ENCODE measurements around the gene GNA12.

GNA12 gene

DNA sequence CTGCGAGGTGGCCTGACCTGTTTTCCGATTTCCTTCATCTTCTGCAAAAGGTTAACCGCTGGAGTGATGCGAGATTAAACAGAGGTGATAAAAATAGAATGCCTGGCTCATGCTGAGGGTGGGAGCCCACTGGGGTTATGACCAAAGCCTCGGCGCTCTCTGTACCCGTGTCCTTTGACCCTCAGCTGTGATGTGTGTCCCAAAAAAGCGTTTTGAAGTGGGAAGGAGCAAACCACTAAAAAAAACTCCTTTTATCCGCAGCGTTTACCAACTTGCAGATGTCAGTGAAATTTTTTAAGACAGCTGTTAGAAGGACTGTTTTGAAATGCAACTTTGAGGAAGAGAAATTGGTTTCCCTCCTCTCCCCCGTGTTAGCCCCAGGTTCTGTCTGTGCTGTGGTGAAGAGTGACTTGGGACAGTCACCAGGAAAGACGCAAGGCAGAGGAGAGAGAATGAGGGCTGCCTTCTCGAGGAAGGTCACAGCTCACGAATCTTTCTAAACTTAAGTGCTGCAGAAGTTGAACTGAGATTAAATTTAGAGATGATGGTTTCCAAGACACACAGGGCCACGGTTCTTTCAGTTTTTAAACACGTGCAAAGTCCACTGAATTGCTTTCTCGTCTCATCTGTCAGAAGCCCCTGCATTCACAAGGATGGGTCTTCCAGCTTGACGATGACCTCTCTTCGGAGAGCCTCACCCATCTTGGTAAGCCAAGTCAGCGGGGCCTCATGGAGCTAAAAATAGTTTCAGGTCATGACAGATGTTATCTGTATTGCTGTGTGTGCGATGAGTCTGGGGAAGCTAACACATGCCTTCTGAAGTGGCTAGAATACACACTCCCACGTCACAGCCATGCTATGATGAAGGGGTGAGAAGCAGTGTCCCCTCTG, 128.5 kb downstream of the GNA12 start:
- peaks cover 63% of the 10 kb centered on the region for H3K4me1 Mint-ChIP-seq
- TF ChIP-seq, protein P1, sequence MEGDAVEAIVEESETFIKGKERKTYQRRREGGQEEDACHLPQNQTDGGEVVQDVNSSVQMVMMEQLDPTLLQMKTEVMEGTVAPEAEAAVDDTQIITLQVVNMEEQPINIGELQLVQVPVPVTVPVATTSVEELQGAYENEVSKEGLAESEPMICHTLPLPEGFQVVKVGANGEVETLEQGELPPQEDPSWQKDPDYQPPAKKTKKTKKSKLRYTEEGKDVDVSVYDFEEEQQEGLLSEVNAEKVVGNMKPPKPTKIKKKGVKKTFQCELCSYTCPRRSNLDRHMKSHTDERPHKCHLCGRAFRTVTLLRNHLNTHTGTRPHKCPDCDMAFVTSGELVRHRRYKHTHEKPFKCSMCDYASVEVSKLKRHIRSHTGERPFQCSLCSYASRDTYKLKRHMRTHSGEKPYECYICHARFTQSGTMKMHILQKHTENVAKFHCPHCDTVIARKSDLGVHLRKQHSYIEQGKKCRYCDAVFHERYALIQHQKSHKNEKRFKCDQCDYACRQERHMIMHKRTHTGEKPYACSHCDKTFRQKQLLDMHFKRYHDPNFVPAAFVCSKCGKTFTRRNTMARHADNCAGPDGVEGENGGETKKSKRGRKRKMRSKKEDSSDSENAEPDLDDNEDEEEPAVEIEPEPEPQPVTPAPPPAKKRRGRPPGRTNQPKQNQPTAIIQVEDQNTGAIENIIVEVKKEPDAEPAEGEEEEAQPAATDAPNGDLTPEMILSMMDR (IDR thresholded peaks at IDR 0.05; ENCODE audit: unreplicated experiment in 3 of 3): no peak
- H3K36me3 Mint-ChIP-seq (ENCODE audit: low read depth): peaks cover 27% of the 10 kb centered on the region
- peak overlapping the region; percentile 66 to 82 (median 77) for H3K27ac Mint-ChIP-seq
- H3K9me3 Mint-ChIP-seq: no peaks in the 10 kb centered on the region
- peaks cover 3% of the 10 kb centered on the region for H3K27me3 Mint-ChIP-seq (ENCODE audit: low read depth)
- H3K4me3 Mint-ChIP-seq: peak overlapping the region; percentile 17 to 56 (median 22)

DNA sequence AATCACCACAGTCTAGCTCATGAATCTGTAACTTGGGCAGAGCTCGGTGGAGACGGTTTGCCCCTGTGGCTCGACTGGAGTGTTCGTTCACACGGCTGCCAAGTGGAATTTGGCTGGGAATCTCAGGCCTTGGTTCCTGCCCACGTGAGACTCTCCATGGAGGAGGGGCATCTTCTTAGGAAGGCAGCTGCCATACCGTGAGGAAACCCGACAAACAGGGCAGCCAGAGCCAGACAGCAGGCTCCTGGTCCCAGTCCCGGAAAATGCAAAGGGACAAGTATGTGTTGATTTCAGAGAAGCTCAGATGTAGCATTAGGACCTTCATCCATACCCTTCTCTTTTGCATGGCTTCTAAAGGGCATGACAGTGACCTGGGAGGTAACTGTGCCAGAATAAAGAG, 129.5 kb downstream of the GNA12 start:
- H3K36me3 Mint-ChIP-seq (ENCODE audit: low read depth): peaks cover 22% of the 10 kb centered on the region
- TF ChIP-seq, protein P1 (IDR thresholded peaks at IDR 0.05; ENCODE audit: unreplicated experiment in 3 of 3): no peak
- peak overlapping the region in 1 of 3 experiments; percentile 14 for H3K4me3 Mint-ChIP-seq
- peak overlapping the region; percentile 40 to 82 (median 52) for H3K27ac Mint-ChIP-seq
- H3K4me1 Mint-ChIP-seq: peaks cover 63% of the 10 kb centered on the region
- H3K9me3 Mint-ChIP-seq: no peaks in the 10 kb centered on the region
- H3K27me3 Mint-ChIP-seq (ENCODE audit: low read depth): peaks cover 7% of the 10 kb centered on the region

DNA sequence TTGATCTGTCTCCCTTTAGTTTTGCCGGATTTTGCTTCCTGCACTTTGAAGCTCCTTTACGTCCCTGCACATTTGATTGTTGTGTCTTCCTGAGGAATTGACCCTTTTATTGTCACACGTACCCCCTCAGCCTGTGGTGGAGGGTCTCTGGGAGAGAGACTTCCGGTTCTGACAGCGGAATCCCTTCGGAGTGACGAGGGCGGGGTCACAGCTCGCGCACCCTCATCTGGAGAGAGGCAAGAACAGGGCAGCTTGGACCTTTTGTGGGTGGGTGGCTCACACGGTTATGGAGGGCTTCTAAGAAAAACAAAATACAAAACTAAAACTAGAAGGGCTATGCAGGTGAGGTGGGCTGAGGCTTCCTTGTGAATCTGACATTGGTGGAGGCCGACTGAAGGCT, 130.1 kb downstream of the GNA12 start:
- peaks cover 59% of the 10 kb centered on the region for H3K4me1 Mint-ChIP-seq
- peak overlapping the region; percentile 52 to 82 (median 73) for H3K27ac Mint-ChIP-seq
- H3K36me3 Mint-ChIP-seq (ENCODE audit: low read depth): peaks cover 22% of the 10 kb centered on the region
- TF ChIP-seq, protein P1 (IDR thresholded peaks at IDR 0.05; ENCODE audit: unreplicated experiment in 3 of 3): no peak
- H3K9me3 Mint-ChIP-seq: no peaks in the 10 kb centered on the region
- peaks cover 7% of the 10 kb centered on the region for H3K27me3 Mint-ChIP-seq (ENCODE audit: low read depth)
- H3K4me3 Mint-ChIP-seq: no peak overlapping the region

DNA sequence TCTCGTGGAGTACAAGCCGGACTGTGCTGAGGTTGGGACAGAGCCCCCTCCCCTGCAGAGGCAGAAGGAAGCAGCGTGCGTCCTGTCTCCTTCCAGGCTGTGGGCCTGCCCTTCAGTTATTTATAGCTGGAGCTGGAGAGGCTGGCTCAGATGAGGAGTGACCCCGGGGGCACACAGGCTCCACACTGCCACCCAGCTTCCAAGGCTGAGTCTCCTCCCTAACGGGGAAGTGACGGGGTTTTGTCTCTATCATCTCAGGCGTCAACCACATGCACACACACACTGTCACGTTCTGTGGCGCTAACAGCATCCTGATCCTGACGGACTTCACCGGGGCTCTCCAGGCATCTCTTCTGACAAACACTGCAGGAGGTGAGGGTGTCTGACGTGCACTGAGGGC, 130.7 kb downstream of the GNA12 start:
- TF ChIP-seq, protein P1 (IDR thresholded peaks at IDR 0.05; ENCODE audit: unreplicated experiment in 3 of 3): no peak
- peaks cover 53% of the 10 kb centered on the region for H3K4me1 Mint-ChIP-seq
- no peaks in the 10 kb centered on the region for H3K9me3 Mint-ChIP-seq
- peak overlapping the region; percentile 52 to 82 (median 73) for H3K27ac Mint-ChIP-seq
- H3K27me3 Mint-ChIP-seq (ENCODE audit: low read depth): peaks cover 7% of the 10 kb centered on the region
- H3K4me3 Mint-ChIP-seq: peak overlapping the region in 1 of 3 experiments; percentile 7
- H3K36me3 Mint-ChIP-seq (ENCODE audit: low read depth): peaks cover 22% of the 10 kb centered on the region

DNA sequence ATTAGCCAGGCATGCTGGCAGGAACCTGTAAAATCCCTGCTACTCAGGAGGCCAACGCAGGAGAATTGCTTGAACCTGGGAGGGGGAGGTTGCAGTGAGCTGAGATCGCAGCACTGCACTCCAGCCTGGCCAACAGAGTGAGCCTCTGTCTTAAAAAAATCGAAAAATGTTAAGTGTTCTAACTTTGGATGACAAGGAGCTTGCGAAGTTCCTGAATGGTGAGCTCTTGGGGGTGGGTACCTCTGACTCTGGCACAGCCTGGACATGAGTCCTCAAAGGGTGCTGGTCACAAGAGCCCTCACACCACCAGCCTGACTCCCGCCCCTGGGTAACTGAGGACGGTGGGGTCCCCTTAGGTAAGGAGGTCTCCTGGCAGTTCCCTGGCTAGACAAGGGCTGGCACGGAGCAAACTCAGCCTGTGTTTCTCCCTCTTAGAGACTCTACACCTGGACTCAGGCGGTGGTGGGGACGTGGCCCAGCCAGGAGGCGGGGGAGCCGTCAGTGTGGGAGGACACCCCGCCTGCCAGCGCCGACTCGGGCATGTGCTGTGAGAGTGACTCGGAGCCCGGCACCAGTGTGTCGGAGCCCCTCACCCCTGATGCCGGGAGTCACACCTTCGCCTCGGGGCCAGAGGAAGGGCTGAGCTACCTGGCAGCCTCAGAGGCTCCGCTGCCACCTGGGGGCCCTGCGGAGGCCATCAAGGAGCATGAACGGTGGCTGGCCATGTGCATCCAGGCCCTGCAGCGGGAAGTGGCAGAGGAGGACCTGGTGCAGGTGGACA, 132.0 kb downstream of the GNA12 start:
- peaks cover 40% of the 10 kb centered on the region for H3K4me1 Mint-ChIP-seq
- no peak overlapping the region for H3K4me3 Mint-ChIP-seq
- peaks cover 11% of the 10 kb centered on the region for H3K27me3 Mint-ChIP-seq (ENCODE audit: low read depth)
- TF ChIP-seq, protein P1 (IDR thresholded peaks at IDR 0.05; ENCODE audit: unreplicated experiment in 3 of 3): no peak
- no peaks in the 10 kb centered on the region for H3K9me3 Mint-ChIP-seq
- H3K36me3 Mint-ChIP-seq (ENCODE audit: low read depth): peaks cover 17% of the 10 kb centered on the region
- H3K27ac Mint-ChIP-seq: no peak overlapping the region

Measured in nephron (organoid).